Measurements from ENCODE around the gene CSMD2.

DNA sequence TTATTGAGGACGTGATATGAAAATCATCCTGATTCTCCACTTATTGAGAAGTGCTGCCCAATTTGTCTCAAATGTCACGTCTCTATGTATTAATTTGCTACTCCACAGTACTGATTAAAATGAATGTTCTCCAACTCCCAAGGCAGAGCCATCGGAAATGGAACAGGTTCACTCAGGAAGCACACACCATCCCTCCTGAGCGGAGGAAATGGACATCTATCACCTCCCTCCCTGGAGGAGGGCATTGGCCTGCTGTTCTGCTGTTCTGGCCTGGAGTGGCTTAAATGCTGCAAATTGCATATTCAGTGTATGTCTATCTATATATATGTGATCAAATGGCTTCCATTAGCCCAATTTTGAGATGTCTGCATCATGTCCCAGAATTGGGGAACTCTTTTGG, 140.5 kb downstream of the CSMD2 start:
- TF ChIP-seq, protein P1, sequence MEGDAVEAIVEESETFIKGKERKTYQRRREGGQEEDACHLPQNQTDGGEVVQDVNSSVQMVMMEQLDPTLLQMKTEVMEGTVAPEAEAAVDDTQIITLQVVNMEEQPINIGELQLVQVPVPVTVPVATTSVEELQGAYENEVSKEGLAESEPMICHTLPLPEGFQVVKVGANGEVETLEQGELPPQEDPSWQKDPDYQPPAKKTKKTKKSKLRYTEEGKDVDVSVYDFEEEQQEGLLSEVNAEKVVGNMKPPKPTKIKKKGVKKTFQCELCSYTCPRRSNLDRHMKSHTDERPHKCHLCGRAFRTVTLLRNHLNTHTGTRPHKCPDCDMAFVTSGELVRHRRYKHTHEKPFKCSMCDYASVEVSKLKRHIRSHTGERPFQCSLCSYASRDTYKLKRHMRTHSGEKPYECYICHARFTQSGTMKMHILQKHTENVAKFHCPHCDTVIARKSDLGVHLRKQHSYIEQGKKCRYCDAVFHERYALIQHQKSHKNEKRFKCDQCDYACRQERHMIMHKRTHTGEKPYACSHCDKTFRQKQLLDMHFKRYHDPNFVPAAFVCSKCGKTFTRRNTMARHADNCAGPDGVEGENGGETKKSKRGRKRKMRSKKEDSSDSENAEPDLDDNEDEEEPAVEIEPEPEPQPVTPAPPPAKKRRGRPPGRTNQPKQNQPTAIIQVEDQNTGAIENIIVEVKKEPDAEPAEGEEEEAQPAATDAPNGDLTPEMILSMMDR (IDR thresholded peaks at IDR 0.05; ENCODE audit: control extremely low read depth in 1 of 3, insufficient read depth in 1 of 3, low read depth in 1 of 3, low read length in 3 of 3): no peak
- TF ChIP-seq, protein P2, sequence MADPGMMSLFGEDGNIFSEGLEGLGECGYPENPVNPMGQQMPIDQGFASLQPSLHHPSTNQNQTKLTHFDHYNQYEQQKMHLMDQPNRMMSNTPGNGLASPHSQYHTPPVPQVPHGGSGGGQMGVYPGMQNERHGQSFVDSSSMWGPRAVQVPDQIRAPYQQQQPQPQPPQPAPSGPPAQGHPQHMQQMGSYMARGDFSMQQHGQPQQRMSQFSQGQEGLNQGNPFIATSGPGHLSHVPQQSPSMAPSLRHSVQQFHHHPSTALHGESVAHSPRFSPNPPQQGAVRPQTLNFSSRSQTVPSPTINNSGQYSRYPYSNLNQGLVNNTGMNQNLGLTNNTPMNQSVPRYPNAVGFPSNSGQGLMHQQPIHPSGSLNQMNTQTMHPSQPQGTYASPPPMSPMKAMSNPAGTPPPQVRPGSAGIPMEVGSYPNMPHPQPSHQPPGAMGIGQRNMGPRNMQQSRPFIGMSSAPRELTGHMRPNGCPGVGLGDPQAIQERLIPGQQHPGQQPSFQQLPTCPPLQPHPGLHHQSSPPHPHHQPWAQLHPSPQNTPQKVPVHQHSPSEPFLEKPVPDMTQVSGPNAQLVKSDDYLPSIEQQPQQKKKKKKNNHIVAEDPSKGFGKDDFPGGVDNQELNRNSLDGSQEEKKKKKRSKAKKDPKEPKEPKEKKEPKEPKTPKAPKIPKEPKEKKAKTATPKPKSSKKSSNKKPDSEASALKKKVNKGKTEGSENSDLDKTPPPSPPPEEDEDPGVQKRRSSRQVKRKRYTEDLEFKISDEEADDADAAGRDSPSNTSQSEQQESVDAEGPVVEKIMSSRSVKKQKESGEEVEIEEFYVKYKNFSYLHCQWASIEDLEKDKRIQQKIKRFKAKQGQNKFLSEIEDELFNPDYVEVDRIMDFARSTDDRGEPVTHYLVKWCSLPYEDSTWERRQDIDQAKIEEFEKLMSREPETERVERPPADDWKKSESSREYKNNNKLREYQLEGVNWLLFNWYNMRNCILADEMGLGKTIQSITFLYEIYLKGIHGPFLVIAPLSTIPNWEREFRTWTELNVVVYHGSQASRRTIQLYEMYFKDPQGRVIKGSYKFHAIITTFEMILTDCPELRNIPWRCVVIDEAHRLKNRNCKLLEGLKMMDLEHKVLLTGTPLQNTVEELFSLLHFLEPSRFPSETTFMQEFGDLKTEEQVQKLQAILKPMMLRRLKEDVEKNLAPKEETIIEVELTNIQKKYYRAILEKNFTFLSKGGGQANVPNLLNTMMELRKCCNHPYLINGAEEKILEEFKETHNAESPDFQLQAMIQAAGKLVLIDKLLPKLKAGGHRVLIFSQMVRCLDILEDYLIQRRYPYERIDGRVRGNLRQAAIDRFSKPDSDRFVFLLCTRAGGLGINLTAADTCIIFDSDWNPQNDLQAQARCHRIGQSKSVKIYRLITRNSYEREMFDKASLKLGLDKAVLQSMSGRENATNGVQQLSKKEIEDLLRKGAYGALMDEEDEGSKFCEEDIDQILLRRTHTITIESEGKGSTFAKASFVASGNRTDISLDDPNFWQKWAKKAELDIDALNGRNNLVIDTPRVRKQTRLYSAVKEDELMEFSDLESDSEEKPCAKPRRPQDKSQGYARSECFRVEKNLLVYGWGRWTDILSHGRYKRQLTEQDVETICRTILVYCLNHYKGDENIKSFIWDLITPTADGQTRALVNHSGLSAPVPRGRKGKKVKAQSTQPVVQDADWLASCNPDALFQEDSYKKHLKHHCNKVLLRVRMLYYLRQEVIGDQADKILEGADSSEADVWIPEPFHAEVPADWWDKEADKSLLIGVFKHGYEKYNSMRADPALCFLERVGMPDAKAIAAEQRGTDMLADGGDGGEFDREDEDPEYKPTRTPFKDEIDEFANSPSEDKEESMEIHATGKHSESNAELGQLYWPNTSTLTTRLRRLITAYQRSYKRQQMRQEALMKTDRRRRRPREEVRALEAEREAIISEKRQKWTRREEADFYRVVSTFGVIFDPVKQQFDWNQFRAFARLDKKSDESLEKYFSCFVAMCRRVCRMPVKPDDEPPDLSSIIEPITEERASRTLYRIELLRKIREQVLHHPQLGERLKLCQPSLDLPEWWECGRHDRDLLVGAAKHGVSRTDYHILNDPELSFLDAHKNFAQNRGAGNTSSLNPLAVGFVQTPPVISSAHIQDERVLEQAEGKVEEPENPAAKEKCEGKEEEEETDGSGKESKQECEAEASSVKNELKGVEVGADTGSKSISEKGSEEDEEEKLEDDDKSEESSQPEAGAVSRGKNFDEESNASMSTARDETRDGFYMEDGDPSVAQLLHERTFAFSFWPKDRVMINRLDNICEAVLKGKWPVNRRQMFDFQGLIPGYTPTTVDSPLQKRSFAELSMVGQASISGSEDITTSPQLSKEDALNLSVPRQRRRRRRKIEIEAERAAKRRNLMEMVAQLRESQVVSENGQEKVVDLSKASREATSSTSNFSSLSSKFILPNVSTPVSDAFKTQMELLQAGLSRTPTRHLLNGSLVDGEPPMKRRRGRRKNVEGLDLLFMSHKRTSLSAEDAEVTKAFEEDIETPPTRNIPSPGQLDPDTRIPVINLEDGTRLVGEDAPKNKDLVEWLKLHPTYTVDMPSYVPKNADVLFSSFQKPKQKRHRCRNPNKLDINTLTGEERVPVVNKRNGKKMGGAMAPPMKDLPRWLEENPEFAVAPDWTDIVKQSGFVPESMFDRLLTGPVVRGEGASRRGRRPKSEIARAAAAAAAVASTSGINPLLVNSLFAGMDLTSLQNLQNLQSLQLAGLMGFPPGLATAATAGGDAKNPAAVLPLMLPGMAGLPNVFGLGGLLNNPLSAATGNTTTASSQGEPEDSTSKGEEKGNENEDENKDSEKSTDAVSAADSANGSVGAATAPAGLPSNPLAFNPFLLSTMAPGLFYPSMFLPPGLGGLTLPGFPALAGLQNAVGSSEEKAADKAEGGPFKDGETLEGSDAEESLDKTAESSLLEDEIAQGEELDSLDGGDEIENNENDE (IDR thresholded peaks at IDR 0.05; ENCODE audit: insufficient replicate concordance, low read length): no peak
- no peak for TF ChIP-seq SIX5 (IDR thresholded peaks at IDR 0.05; ENCODE audit: low read depth, low read length)
- TF ChIP-seq EP300 (IDR thresholded peaks at IDR 0.05; ENCODE audit: borderline replicate concordance in 1 of 2, low read depth in 2 of 2, low read length in 2 of 2): no peak
